ENCODE data around the gene SLC7A6OS.

DNA sequence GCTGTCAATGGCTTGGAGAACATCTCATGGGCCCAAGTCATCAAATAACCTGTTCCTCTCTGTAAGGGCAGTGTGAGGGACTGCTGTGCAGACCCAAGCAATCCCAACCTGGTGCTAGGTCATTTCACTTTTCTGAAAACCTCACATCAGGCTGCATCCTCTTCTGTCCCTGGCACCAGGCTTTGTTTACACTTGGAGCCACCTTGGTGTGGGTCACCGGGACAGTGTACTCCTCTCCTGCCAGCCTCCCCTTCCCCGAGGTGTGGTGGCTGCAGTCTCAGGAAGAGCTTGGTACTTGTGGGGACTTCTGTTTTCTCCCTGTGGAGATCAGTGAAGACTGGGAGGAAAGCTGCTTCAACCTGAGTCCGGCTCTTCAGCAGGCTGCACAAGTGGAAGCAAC is 12.4 kb downstream of the SLC7A6OS start:
- TF ChIP-seq, protein P1, sequence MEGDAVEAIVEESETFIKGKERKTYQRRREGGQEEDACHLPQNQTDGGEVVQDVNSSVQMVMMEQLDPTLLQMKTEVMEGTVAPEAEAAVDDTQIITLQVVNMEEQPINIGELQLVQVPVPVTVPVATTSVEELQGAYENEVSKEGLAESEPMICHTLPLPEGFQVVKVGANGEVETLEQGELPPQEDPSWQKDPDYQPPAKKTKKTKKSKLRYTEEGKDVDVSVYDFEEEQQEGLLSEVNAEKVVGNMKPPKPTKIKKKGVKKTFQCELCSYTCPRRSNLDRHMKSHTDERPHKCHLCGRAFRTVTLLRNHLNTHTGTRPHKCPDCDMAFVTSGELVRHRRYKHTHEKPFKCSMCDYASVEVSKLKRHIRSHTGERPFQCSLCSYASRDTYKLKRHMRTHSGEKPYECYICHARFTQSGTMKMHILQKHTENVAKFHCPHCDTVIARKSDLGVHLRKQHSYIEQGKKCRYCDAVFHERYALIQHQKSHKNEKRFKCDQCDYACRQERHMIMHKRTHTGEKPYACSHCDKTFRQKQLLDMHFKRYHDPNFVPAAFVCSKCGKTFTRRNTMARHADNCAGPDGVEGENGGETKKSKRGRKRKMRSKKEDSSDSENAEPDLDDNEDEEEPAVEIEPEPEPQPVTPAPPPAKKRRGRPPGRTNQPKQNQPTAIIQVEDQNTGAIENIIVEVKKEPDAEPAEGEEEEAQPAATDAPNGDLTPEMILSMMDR (conservative IDR thresholded peaks at IDR 0.05; ENCODE audit: low read length), result no peak
- no peak for TF ChIP-seq EZH2phosphoT487 (IDR thresholded peaks at IDR 0.05; ENCODE audit: borderline replicate concordance, low read depth, low read length)

Measured in OCI-LY7 (cell line).